IMR-90 (cell line): ENCODE results near the gene IQCM. TPM values are rescaled to one million over a fixed set of nuclear protein-coding genes. Genes with fewer than 3 reads are reported as not detected.

Experiments
- ATAC-seq: fragments of 200-7000 bp; cut with Tn5 transposase; 2 replicates; pipeline ENCODE4 v1.9.1; 2020; ENCODE audit warnings: low read depth, mild to moderate bottlenecking, moderate library complexity
- BruUV-seq: library from RNA; stranded (reverse); fragments of 400-500 nt; replicated peaks from 2 replicates; lab custom pipeline; 2021; lab: Mats Ljungman, UMichigan
- CTCF ChIA-PET: fragments of 300-600 bp; formaldehyde crosslinking; extraction: SDS; loops from one replicate; lab custom pipeline; 2021; ENCODE audit warnings: antibody characterized with exemption; lab: Yijun Ruan, JAX
- POLR2A ChIA-PET: fragments of 300-600 bp; sonication (Branson Sonifier 250); formaldehyde crosslinking; loops from one replicate; lab custom pipeline; 2022; ENCODE audit warnings: antibody characterized with exemption; ENCODE audit not compliant: unreplicated experiment; lab: Charles Lee
- DNase-seq: peaks from one replicate; pipeline ENCODE4 v3.0.0; 2013
- H2AFZ ChIP-seq: replicated peaks from 2 replicates; pipeline ENCODE3; 2013; ENCODE audit warnings: low read length, mild to moderate bottlenecking; ENCODE audit not compliant: poor library complexity
- H2AK5ac ChIP-seq: 2 replicates; pipeline ENCODE4 v1.6.1; 2013; ENCODE audit warnings: low read depth, low read length, inconsistent platforms
- H2AK9ac ChIP-seq: replicated peaks from 2 replicates; pipeline ENCODE3; 2013; ENCODE audit warnings: mild to moderate bottlenecking, low read depth, low read length, moderate library complexity; ENCODE audit not compliant: poor library complexity
- H2BK120ac ChIP-seq: 2 replicates; pipeline ENCODE4 v1.6.1; 2013; ENCODE audit warnings: low read depth, low read length, inconsistent platforms
- H2BK15ac ChIP-seq: 3 replicates; pipeline ENCODE4 v1.6.1; 2013; ENCODE audit warnings: low read depth, low read length, inconsistent platforms
- H2BK20ac ChIP-seq: 2 replicates; pipeline ENCODE4 v1.6.1; 2013; ENCODE audit warnings: low read depth, mild to moderate bottlenecking, inconsistent platforms, low read length, moderate library complexity
- H2BK5ac ChIP-seq: 2 replicates; pipeline ENCODE4 v1.6.1; 2013; ENCODE audit warnings: mild to moderate bottlenecking, low read depth, low read length, inconsistent platforms; ENCODE audit not compliant: poor library complexity, severe bottlenecking
- H3K14ac ChIP-seq: replicated peaks from 2 replicates; pipeline ENCODE4 v1.6.1; 2013; ENCODE audit warnings: low read depth, low read length, inconsistent platforms
- H3K18ac ChIP-seq: 2 replicates; pipeline ENCODE4 v1.6.1; 2013; ENCODE audit warnings: low read depth, low read length, control low read depth
- H3K23ac ChIP-seq: 2 replicates; pipeline ENCODE4 v1.6.1; 2013; ENCODE audit warnings: low read depth, low read length, inconsistent platforms
- H3K27ac ChIP-seq: 2 replicates; pipeline ENCODE4 v1.5.1; 2013; ENCODE audit warnings: mild to moderate bottlenecking, control low read depth, low read length; ENCODE audit not compliant: insufficient read depth
- H3K27me3 ChIP-seq: 2 replicates; pipeline ENCODE4 v1.6.1; 2013; ENCODE audit warnings: low read length; ENCODE audit not compliant: control insufficient read depth, insufficient read depth
- H3K36me3 ChIP-seq: 2 replicates; pipeline ENCODE4 v1.6.1; 2013; ENCODE audit warnings: low read length, mixed read lengths; ENCODE audit not compliant: control insufficient read depth, insufficient read depth
- H3K4ac ChIP-seq: 2 replicates; pipeline ENCODE4 v1.6.1; 2013; ENCODE audit warnings: low read depth, low read length, inconsistent platforms
- H3K4me1 ChIP-seq: 2 replicates; pipeline ENCODE4 v1.6.1; 2013; ENCODE audit warnings: low read length, mixed read lengths; ENCODE audit not compliant: control insufficient read depth, insufficient read depth
- H3K4me2 ChIP-seq: 2 replicates; pipeline ENCODE4 v1.6.1; 2013; ENCODE audit warnings: low read depth, mild to moderate bottlenecking, control low read depth, low read length, moderate library complexity
- H3K4me3 ChIP-seq: 2 replicates; pipeline ENCODE4 v1.5.1; 2013; ENCODE audit warnings: low read depth, mild to moderate bottlenecking, control low read depth, low read length, moderate library complexity; ENCODE audit not compliant: insufficient read depth
- H3K56ac ChIP-seq: 2 replicates; pipeline ENCODE4 v1.6.1; 2013; ENCODE audit warnings: low read length, inconsistent platforms; ENCODE audit not compliant: insufficient read depth; ENCODE audit errors: extremely low read depth
- H3K79me1 ChIP-seq, 2 experiments: 2 replicates each; pipeline ENCODE4 v1.6.1; 2013; ENCODE audit warnings: low read length in 2 of 2, inconsistent platforms in 1 of 2, low read depth in 1 of 2
- H3K9ac ChIP-seq: 2 replicates; pipeline ENCODE4 v1.6.1; 2013; ENCODE audit warnings: low read depth, low read length, control low read depth
- H3K9me1 ChIP-seq: 2 replicates; pipeline ENCODE4 v1.6.1; 2013; ENCODE audit warnings: low read length, inconsistent platforms; ENCODE audit not compliant: insufficient read depth
- H3K9me3 ChIP-seq: 2 replicates; pipeline ENCODE4 v1.6.1; 2013; ENCODE audit warnings: low read length; ENCODE audit not compliant: control insufficient read depth, insufficient read depth
- H4K20me1 ChIP-seq: 2 replicates; pipeline ENCODE4 v1.6.1; 2013; ENCODE audit warnings: low read length, inconsistent platforms; ENCODE audit not compliant: insufficient read depth
- H4K5ac ChIP-seq: 2 replicates; pipeline ENCODE4 v1.6.1; 2013; ENCODE audit warnings: mild to moderate bottlenecking, low read depth, low read length, control low read depth
- H4K8ac ChIP-seq, 2 experiments: 2 replicates each; pipeline ENCODE4 v1.6.1; 2013; ENCODE audit warnings: low read depth in 2 of 2, low read length in 2 of 2, control low read depth in 1 of 2, inconsistent platforms in 1 of 2
- H4K91ac ChIP-seq: 2 replicates; pipeline ENCODE4 v1.6.1; 2013; ENCODE audit warnings: low read depth, low read length, inconsistent platforms; ENCODE audit not compliant: insufficient read depth
- CEBPB ChIP-seq: IDR thresholded peaks from 2 replicates; pipeline ENCODE4 v1.6.1; 2012; ENCODE audit warnings: low read depth, low read length, improper control_type of control experiment
- CHD1 ChIP-seq: IDR thresholded peaks from 2 replicates; pipeline ENCODE4 v1.6.1; 2012; ENCODE audit warnings: low read depth, low read length, improper control_type of control experiment
- CTCF ChIP-seq: conservative IDR thresholded peaks from 2 replicates; pipeline ENCODE4 v1.5.1; 2012; ENCODE audit warnings: mild to moderate bottlenecking, low read depth, low read length, improper control_type of control experiment
- ELK1 ChIP-seq: fragments of 150-350 bp; IDR thresholded peaks from 2 replicates; pipeline ENCODE4 v1.6.1; 2016; ENCODE audit warnings: low read depth, mild to moderate bottlenecking, low read length, moderate library complexity, borderline replicate concordance
- MAFK ChIP-seq: IDR thresholded peaks from 2 replicates; pipeline ENCODE4 v1.6.1; 2012; ENCODE audit warnings: low read depth, low read length, improper control_type of control experiment
- MXI1 ChIP-seq: IDR thresholded peaks from 2 replicates; pipeline ENCODE4 v1.6.1; 2012; ENCODE audit warnings: low read depth, mild to moderate bottlenecking, low read length, moderate library complexity, borderline replicate concordance
- NFE2L2 ChIP-seq: fragments of 150-350 bp; IDR thresholded peaks from 2 replicates; pipeline ENCODE4 v1.6.1; 2016; ENCODE audit warnings: low read depth, mild to moderate bottlenecking, low read length
- RFX5 ChIP-seq: IDR thresholded peaks from 2 replicates; pipeline ENCODE4 v1.8.0; 2012; ENCODE audit warnings: low read depth, mild to moderate bottlenecking, low read length, moderate library complexity
- USF2 ChIP-seq: fragments of 150-350 bp; IDR thresholded peaks from 2 replicates; pipeline ENCODE4 v1.6.1; 2017; ENCODE audit warnings: mild to moderate bottlenecking, antibody characterized with exemption, low read length, low read depth
- WGBS, 2 experiments: methylation state at CpG; one replicate each; pipeline versions ENCODE4 v1.1.5 to v1.1.7; 2013; ENCODE audit warnings: missing lambda C conversion rate in 2 of 2; ENCODE audit not compliant: insufficient read length in 1 of 2; ENCODE audit errors: extremely low coverage in 2 of 2; 5-methylcytosine and 5-hydroxymethylcytosine counted together
- dilution Hi-C: fragments of 300-500 bp; cut with HindIII; formaldehyde crosslinking; loops from one replicate; pipeline ENCODE4 v1.14.3; 2018; ENCODE audit warnings: low sequenced_read_pairs; ENCODE audit not compliant: unreplicated experiment
- in situ Hi-C: fragments of 300-500 bp; cut with MboI; formaldehyde crosslinking; loops from 3 replicates; pipeline ENCODE4 v1.14.3; 2019; ENCODE audit warnings: low sequenced_read_pairs, inconsistent platforms, mixed read lengths
- intact Hi-C: fragments of 100-400 bp; cut with micrococcal nuclease; formaldehyde crosslinking; loops from 2 replicates; pipeline ENCODE4 v1.10.0; 2022
- polyA plus RNA-seq, 3 experiments: library from polyadenylated mRNA; depleted of rRNA; stranded (reverse); fragments of >200 nt; gene quantifications; 2 replicates each; pipeline ENCODE4 v1.2.3, GENCODE V29; 2012; ENCODE audit warnings: low replicate concordance in 1 of 3
- total RNA-seq: library from RNA; depleted of rRNA; stranded (reverse); fragments of >200 nt; gene quantifications from 2 replicates; pipeline ENCODE4 v1.2.3, GENCODE V29; 2012

The IQCM gene
- total and polyA plus RNA-seq, 2 of the 4 experiments (the other 2 are of a cell fraction): not detected

GRCh38 chr4:149841686-149842085 is 26.0 kb upstream of the IQCM start:
- Histone ChIP-seq H3K36me3 (no peaks in the 10 kb centered on the region), H3K23ac (no peak overlapping the region), H3K18ac (no peak overlapping the region), H3K79me1 (no peaks in the 10 kb centered on the region), H3K27ac (no peak overlapping the region), H2AK5ac (no peak overlapping the region), H2BK20ac (no peak overlapping the region), H3K56ac (no peak overlapping the region), H2BK5ac (no peak overlapping the region), H3K9ac (no peak overlapping the region), H4K5ac (no peak overlapping the region), H4K91ac (no peak overlapping the region), H3K9me1 (no peaks in the 10 kb centered on the region), H4K20me1 (no peaks in the 10 kb centered on the region), H2BK15ac (no peak overlapping the region), H2BK120ac (no peak overlapping the region), H3K14ac (no peak overlapping the region), H3K4me1 (no peaks in the 10 kb centered on the region), H3K27me3 (no peaks in the 10 kb centered on the region), H3K4me3 (no peak overlapping the region), H2AK9ac (no peak overlapping the region), H3K4me2 (no peak overlapping the region), H3K9me3 (no peaks in the 10 kb centered on the region), H4K8ac (no peak overlapping the region), H3K4ac (no peak overlapping the region), H2AFZ (no peak overlapping the region)
- intact Hi-C loops (no loop called here), dilution Hi-C loops (no loop called here), in situ Hi-C loops (no loop called here)
- DNase-seq (no peak), ATAC-seq (peak; percentile 40; the same call in 1 of the 2 replicates)
- CTCF ChIA-PET: interaction anchor here (0.6 kb wide), 1 partner anchor 119 kb away, joined by 3 read pairs; no protein-coding TSS in a partner anchor
- POLR2A ChIA-PET: no interaction called here
- TF ChIP-seq CEBPB: no peak
- TF ChIP-seq RFX5: no peak
- no peak for TF ChIP-seq CTCF
- no peak for TF ChIP-seq CHD1
- TF ChIP-seq ELK1: no peak
- no peak for TF ChIP-seq MAFK
- no peak for TF ChIP-seq NFE2L2
- TF ChIP-seq USF2: no peak
- TF ChIP-seq MXI1: no peak
- BruUV-seq: no TSS peak
- no CpG with 5 or more reads among the region's 1 CpG for WGBS, 2 experiments
